Measurements from ENCODE around the gene SLC6A9. TPM values are rescaled to one million over a fixed set of nuclear protein-coding genes. Genes with fewer than 3 reads are reported as not detected.

Gene SLC6A9
- total and polyA plus RNA-seq, 2 donors from 2014 or later: 2.0 to 12.6 TPM

DNA sequence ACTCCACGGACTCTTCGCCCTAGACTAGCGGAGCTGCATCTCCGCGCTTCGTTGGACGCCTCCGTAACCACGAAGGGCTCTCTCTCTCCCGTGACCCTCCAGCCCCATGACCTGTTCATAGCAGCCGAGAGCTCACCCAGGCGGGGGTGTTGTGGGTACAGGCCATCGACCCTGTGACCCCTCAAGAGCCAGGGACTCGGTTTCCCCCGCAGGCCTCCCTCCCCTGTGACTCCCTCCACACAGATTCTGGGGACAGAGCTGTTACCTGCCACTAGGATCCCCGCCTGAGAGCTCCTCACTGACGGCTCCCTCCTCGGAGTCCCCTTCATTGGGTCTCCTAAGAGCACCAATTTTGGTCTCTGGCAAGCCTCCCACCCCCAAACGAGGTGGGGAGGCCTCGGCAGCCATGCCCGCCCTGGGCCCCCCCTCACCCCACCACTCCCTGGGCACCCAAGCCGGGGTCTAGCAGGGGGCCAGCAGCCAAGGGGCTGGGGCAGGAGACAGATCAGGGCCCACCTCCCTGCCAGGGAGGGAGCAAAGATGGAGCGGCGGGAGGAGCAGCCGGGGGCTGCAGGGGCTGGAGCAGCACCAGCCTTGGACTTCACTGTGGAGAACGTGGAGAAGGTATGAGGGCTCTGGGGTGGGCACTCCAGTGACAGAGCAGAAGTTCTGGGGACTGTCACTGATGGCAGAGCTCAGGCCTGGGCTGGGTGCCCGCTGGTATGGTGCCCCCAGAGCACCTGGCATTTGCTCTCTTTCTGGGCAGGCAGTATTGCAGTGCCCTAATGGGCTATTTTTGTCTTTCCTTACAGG, 84.0 kb downstream of the SLC6A9 start:
- peak overlapping the region; percentile 80 to 96 (median 93) for H3K9ac ChIP-seq (ENCODE audit: low read length in 3 of 3)
- TF ChIP-seq, protein P1, sequence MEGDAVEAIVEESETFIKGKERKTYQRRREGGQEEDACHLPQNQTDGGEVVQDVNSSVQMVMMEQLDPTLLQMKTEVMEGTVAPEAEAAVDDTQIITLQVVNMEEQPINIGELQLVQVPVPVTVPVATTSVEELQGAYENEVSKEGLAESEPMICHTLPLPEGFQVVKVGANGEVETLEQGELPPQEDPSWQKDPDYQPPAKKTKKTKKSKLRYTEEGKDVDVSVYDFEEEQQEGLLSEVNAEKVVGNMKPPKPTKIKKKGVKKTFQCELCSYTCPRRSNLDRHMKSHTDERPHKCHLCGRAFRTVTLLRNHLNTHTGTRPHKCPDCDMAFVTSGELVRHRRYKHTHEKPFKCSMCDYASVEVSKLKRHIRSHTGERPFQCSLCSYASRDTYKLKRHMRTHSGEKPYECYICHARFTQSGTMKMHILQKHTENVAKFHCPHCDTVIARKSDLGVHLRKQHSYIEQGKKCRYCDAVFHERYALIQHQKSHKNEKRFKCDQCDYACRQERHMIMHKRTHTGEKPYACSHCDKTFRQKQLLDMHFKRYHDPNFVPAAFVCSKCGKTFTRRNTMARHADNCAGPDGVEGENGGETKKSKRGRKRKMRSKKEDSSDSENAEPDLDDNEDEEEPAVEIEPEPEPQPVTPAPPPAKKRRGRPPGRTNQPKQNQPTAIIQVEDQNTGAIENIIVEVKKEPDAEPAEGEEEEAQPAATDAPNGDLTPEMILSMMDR (IDR thresholded peaks at IDR 0.05; ENCODE audit: borderline replicate concordance, extremely low read depth, insufficient read depth): no peak
- no peak for FAIRE-seq
- peak overlapping the region; percentile 99 for H3K27ac ChIP-seq (ENCODE audit: low read depth in 2 of 2, low read length in 2 of 2)
- H3K27me3 ChIP-seq (ENCODE audit: control insufficient read depth, insufficient read depth, low read length): no peaks in the 10 kb centered on the region
- H3K9me3 ChIP-seq (ENCODE audit: control insufficient read depth in 2 of 3, insufficient read depth in 1 of 3, low read length in 3 of 3): no peaks in the 10 kb centered on the region
- H3K4me3 ChIP-seq (ENCODE audit: low read length in 3 of 3): peak overlapping the region; percentile 84 to 97 (median 88)
- peaks cover 0 to 12% (median 0%) of the 10 kb centered on the region in 3 donors for H3K36me3 ChIP-seq (ENCODE audit: control insufficient read depth in 2 of 3, insufficient read depth in 3 of 3, low read length in 3 of 3)
- H3K4me1 ChIP-seq (ENCODE audit: control insufficient read depth in 2 of 3, insufficient read depth in 2 of 3, low read depth in 1 of 3, low read length in 3 of 3): peaks cover 0 to 35% (median 21%) of the 10 kb centered on the region in 3 donors
- intact Hi-C loops (cut with DNase I): no loop called here
- peak in 1 of 5 donors; percentile 53 for DNase-seq

Other genes with a start within 250 kb of the SLC6A9 start
- gene ARTN, start 97.7 kb downstream of the SLC6A9 start, total RNA-seq: 1.9 TPM
- 4.3 TPM for gene ARTN, start 97.7 kb downstream of the SLC6A9 start, polyA plus RNA-seq (ENCODE audit: insufficient read depth, low read depth, low replicate concordance)
- gene IPO13, start 84.5 kb downstream of the SLC6A9 start, total RNA-seq: 33.8 TPM
- 56.1 TPM for gene IPO13, start 84.5 kb downstream of the SLC6A9 start, polyA plus RNA-seq (ENCODE audit: insufficient read depth, low read depth, low replicate concordance)
- 24.0 TPM for gene DPH2, start 61.5 kb downstream of the SLC6A9 start, total RNA-seq
- gene DPH2, start 61.5 kb downstream of the SLC6A9 start, polyA plus RNA-seq (ENCODE audit: insufficient read depth, low read depth, low replicate concordance): 15.9 TPM
- 156 TPM for gene ATP6V0B, start 56.5 kb downstream of the SLC6A9 start, total RNA-seq
- 636 TPM for gene ATP6V0B, start 56.5 kb downstream of the SLC6A9 start, polyA plus RNA-seq (ENCODE audit: insufficient read depth, low read depth, low replicate concordance)
- 25.1 TPM for gene B4GALT2, start 52.3 kb downstream of the SLC6A9 start, total RNA-seq
- gene B4GALT2, start 52.3 kb downstream of the SLC6A9 start, polyA plus RNA-seq (ENCODE audit: insufficient read depth, low read depth, low replicate concordance): 32.5 TPM
- gene CCDC24, start 39.9 kb downstream of the SLC6A9 start, total RNA-seq: 24.3 TPM
- 35.6 TPM for gene CCDC24, start 39.9 kb downstream of the SLC6A9 start, polyA plus RNA-seq (ENCODE audit: insufficient read depth, low read depth, low replicate concordance)
- gene KLF17, start 87.4 kb upstream of the SLC6A9 start, total RNA-seq: not detected
- gene KLF17, start 87.4 kb upstream of the SLC6A9 start, polyA plus RNA-seq (ENCODE audit: insufficient read depth, low read depth, low replicate concordance): not detected
- gene KLF18, start 110.2 kb upstream of the SLC6A9 start, total RNA-seq: not detected
- not detected for gene KLF18, start 110.2 kb upstream of the SLC6A9 start, polyA plus RNA-seq (ENCODE audit: insufficient read depth, low read depth, low replicate concordance)
- 43.0 TPM for gene DMAP1, start 182.0 kb upstream of the SLC6A9 start, total RNA-seq
- 62.0 TPM for gene DMAP1, start 182.0 kb upstream of the SLC6A9 start, polyA plus RNA-seq (ENCODE audit: insufficient read depth, low read depth, low replicate concordance)

Measured in kidney (tissue), 14 donors.